HL-60/S4 (cell line): ENCODE measurements around the gene ZNF414.
"Not testable (repeated sequence)": the region's sequence is repeated elsewhere in the genome, so short reads cannot be mapped to it uniquely, and the experiment has no call there.

Source experiments
- in situ Hi-C: fragments of 300-500 bp; cut with MboI; formaldehyde crosslinking; loops from 2 replicates; pipeline ENCODE4 v1.14.3; 2022; ENCODE audit warnings: low sequenced_read_pairs

ZNF414 gene

GRCh38 chr19:8518536-8518935 is 4.6 kb upstream of the ZNF414 start:
- in situ Hi-C loops: no loop called here

GRCh38 chr19:8517551-8518442 is 3.8 kb upstream of the ZNF414 start:
- in situ Hi-C loops: no loop called here

- in situ Hi-C loops: no loop called here
These were observed 1.4 kb upstream of the ZNF414 start for GRCh38 chr19:8515317-8515716.

GRCh38 chr19:8514505-8515009 is 590 bp upstream of the ZNF414 start:
- in situ Hi-C loops: not testable (repeated sequence)

- in situ Hi-C loops: no loop called here
These were observed 806 bp downstream of the ZNF414 start for GRCh38 chr19:8513036-8513686.

- in situ Hi-C loops: no loop called here
These were observed 1.6 kb downstream of the ZNF414 start for GRCh38 chr19:8512115-8512967.

- in situ Hi-C loops: no loop called here
These were observed 2.3 kb downstream of the ZNF414 start for GRCh38 chr19:8511573-8512101.

- in situ Hi-C loops: no loop called here
These were observed 3.3 kb downstream of the ZNF414 start for GRCh38 chr19:8510589-8511115.

- in situ Hi-C loops: no loop called here
These were observed 7.5 kb downstream of the ZNF414 start for GRCh38 chr19:8506402-8506957.

- in situ Hi-C loops: no loop called here
These were observed 8.1 kb downstream of the ZNF414 start for GRCh38 chr19:8505680-8506401.

- in situ Hi-C loops: no loop called here
These were observed 9.0 kb downstream of the ZNF414 start for GRCh38 chr19:8504919-8505318.

- in situ Hi-C loops: no loop called here
These were observed 9.8 kb downstream of the ZNF414 start for GRCh38 chr19:8504171-8504570.

GRCh38 chr19:8503510-8503909 is 10.5 kb downstream of the ZNF414 start:
- in situ Hi-C loops: no loop called here

GRCh38 chr19:8501981-8502380 is 12.0 kb downstream of the ZNF414 start:
- in situ Hi-C loops: no loop called here

- in situ Hi-C loops: no loop called here
These were observed 12.5 kb downstream of the ZNF414 start for GRCh38 chr19:8501516-8501915.

GRCh38 chr19:8500158-8500557 is 13.8 kb downstream of the ZNF414 start:
- in situ Hi-C loops: no loop called here

GRCh38 chr19:8499048-8499833 is 14.7 kb downstream of the ZNF414 start:
- in situ Hi-C loops: no loop called here

- in situ Hi-C loops: no loop called here
These were observed 15.7 kb downstream of the ZNF414 start for GRCh38 chr19:8498295-8498694.

- in situ Hi-C loops: no loop called here
These were observed 19.8 kb downstream of the ZNF414 start for GRCh38 chr19:8494158-8494557.
